B cell (primary cell): Measurements from ENCODE around the gene TBCEL. TPM values are rescaled to one million over a fixed set of nuclear protein-coding genes. Genes with fewer than 3 reads are reported as not detected.

Source experiments
- ATAC-seq: fragments of 200-7000 bp; cut with Tn5 transposase; one replicate; pipeline ENCODE4 v1.10.0; 2021; ENCODE audit warnings: low read depth, mild to moderate bottlenecking, moderate number of reproducible peaks, moderate library complexity
- CTCF ChIA-PET: fragments of 350-600 bp; sonication (Branson Sonifier 250); formaldehyde crosslinking; loops from one replicate; lab custom pipeline; 2021; ENCODE audit warnings: antibody characterized with exemption, inconsistent platforms; lab: Charles Lee
- POLR2A ChIA-PET: fragments of 350-600 bp; sonication (Branson Sonifier 250); formaldehyde crosslinking; loops from one replicate; lab custom pipeline; 2021; ENCODE audit warnings: antibody characterized with exemption; lab: Charles Lee
- DNase-seq: peaks from one replicate; pipeline ENCODE4 v3.0.0; 2013
- H2AFZ ChIP-seq: 2 replicates; pipeline ENCODE4 v1.6.1; 2012; ENCODE audit warnings: mild to moderate bottlenecking, low read depth, low read length; ENCODE audit not compliant: insufficient read depth, poor library complexity, severe bottlenecking
- H3K27ac ChIP-seq, 2 donors: 1 replicate in 1 of 2; 2 replicates in 1 of 2; pipeline ENCODE4 v1.5.1; 2012 to 2013; ENCODE audit warnings: low read length in 2 of 2, mild to moderate bottlenecking in 2 of 2, moderate library complexity in 1 of 2
- H3K27me3 ChIP-seq, 4 experiments: fragments of 200-600 bp in 1 of 4; sonication (generic) in 1 of 4; replicated peaks in 1 of 4; 1 replicate in 2 of 4; 2 replicates in 2 of 4; pipeline versions ENCODE4 v1.6.1 to v1.7.0; 2013 to 2016; ENCODE audit warnings: low read length in 3 of 4, mild to moderate bottlenecking in 2 of 4, mixed read lengths in 1 of 4, moderate library complexity in 1 of 4; ENCODE audit not compliant: insufficient read depth in 4 of 4, control insufficient read depth in 3 of 4; ENCODE audit errors: control extremely low read depth in 1 of 4
- H3K36me3 ChIP-seq, 2 experiments: replicated peaks in 1 of 2; 1 replicate in 1 of 2; 2 replicates in 1 of 2; pipeline versions ENCODE4 v1.6.1 to v1.7.1; 2013; ENCODE audit warnings: low read length in 1 of 2; ENCODE audit not compliant: insufficient read depth in 2 of 2, control insufficient read depth in 1 of 2; ENCODE audit errors: control extremely low read depth in 1 of 2, extremely low read depth in 1 of 2
- H3K4me1 ChIP-seq, 2 donors: fragments of 200-600 bp in 1 of 2; sonication (generic) in 1 of 2; 1 replicate in 1 of 2; 2 replicates in 1 of 2; pipeline versions ENCODE4 v1.5.1 to v1.6.1; 2013 to 2017; ENCODE audit warnings: low read length in 2 of 2; ENCODE audit not compliant: control insufficient read depth in 2 of 2, insufficient read depth in 2 of 2
- H3K4me2 ChIP-seq: replicated peaks from 2 replicates; pipeline ENCODE3; 2012; ENCODE audit warnings: mild to moderate bottlenecking, low read depth, low read length; ENCODE audit not compliant: poor library complexity, severe bottlenecking
- H3K4me3 ChIP-seq, 5 experiments: fragments of 200-600 bp in 1 of 5; sonication (generic) in 1 of 5; 1 replicate in 3 of 5; 2 replicates in 2 of 5; pipeline versions ENCODE4 v1.5.1 to v1.7.0; 2011 to 2016; ENCODE audit warnings: low read length in 4 of 5, mild to moderate bottlenecking in 4 of 5, low read depth in 2 of 5, control low read depth in 1 of 5, moderate library complexity in 1 of 5; ENCODE audit not compliant: insufficient read depth in 1 of 5; ENCODE audit errors: control extremely low read depth in 1 of 5, extremely low read depth in 1 of 5
- H3K79me2 ChIP-seq: fragments of 200-600 bp; sonication (generic); one replicate; pipeline ENCODE4 v1.6.0; 2016; ENCODE audit warnings: low read length; ENCODE audit not compliant: control insufficient read depth, insufficient read depth
- H3K9ac ChIP-seq: fragments of 200-600 bp; sonication (generic); 2 replicates; pipeline ENCODE4 v1.6.1; 2017; ENCODE audit warnings: mild to moderate bottlenecking, low read length, moderate library complexity
- H3K9me3 ChIP-seq, 3 donors: one replicate each; pipeline versions ENCODE4 v1.6.1 to v1.7.1; 2013; ENCODE audit warnings: low read length in 2 of 3; ENCODE audit not compliant: control insufficient read depth in 2 of 3, insufficient read depth in 1 of 3; ENCODE audit errors: control extremely low read depth in 1 of 3
- H4K20me1 ChIP-seq: 2 replicates; pipeline ENCODE4 v1.6.0; 2012; ENCODE audit warnings: mild to moderate bottlenecking, low read length; ENCODE audit not compliant: insufficient read depth, control insufficient read depth, poor library complexity, severe bottlenecking
- H3K27ac Mint-ChIP-seq: one replicate; pipeline ENCODE4 v1.8.0; 2021; ENCODE audit warnings: mixed read lengths
- H3K27me3 Mint-ChIP-seq: one replicate; pipeline ENCODE4 v1.8.0; 2021; ENCODE audit warnings: mixed read lengths
- H3K4me1 Mint-ChIP-seq: one replicate; pipeline ENCODE4 v1.8.0; 2021; ENCODE audit warnings: mixed read lengths
- H3K4me3 Mint-ChIP-seq: one replicate; pipeline ENCODE4 v1.8.0; 2021; ENCODE audit warnings: mixed read lengths
- H3K9me3 Mint-ChIP-seq: one replicate; pipeline ENCODE4 v1.8.0; 2022; ENCODE audit warnings: mixed read lengths; ENCODE audit not compliant: insufficient read depth
- CTCF ChIP-seq: fragments of 200-600 bp; IDR thresholded peaks from one replicate; pipeline ENCODE4 v1.8.0; 2022; ENCODE audit warnings: antibody characterized with exemption, mild to moderate bottlenecking
- EZH2 ChIP-seq: IDR thresholded peaks from 2 replicates; pipeline ENCODE4 v1.6.1; 2012; ENCODE audit warnings: borderline replicate concordance, low read depth, mild to moderate bottlenecking, moderate library complexity, low read length; ENCODE audit not compliant: insufficient read depth, poor library complexity, severe bottlenecking
- WGBS: methylation state at CpG from one replicate; pipeline ENCODE4 v1.1.5; 2013; ENCODE audit warnings: missing lambda C conversion rate; ENCODE audit not compliant: insufficient coverage; 5-methylcytosine and 5-hydroxymethylcytosine counted together
- intact Hi-C: fragments of 100-400 bp; cut with micrococcal nuclease; formaldehyde crosslinking; loops from one replicate; pipeline ENCODE4 v1.10.0; 2022
- polyA plus RNA-seq: library from polyadenylated mRNA; depleted of rRNA; stranded (reverse); fragments of >200 nt; gene quantifications from 2 replicates; pipeline ENCODE4 v1.2.3, GENCODE V29; 2012
- total RNA-seq, 2 donors: library from RNA; stranded (reverse); fragments of 120-200 nt in 1 of 2; gene quantifications; 1 replicate in 1 of 2; 2 replicates in 1 of 2; pipeline versions ENCODE4 v1.2.3 to v1.2.4, GENCODE V29; 2013 to 2022

Gene TBCEL
- total and polyA plus RNA-seq, 2 donors (not counting 1 experiment from before 2014, with no cell fraction given) = 3.5 to 22.8 TPM

- Histone ChIP-seq H3K79me2 (peaks cover 18% of the 10 kb centered on the region), H3K4me2 (no peak overlapping the region), H3K9ac (no peak overlapping the region), H4K20me1 (no peaks in the 10 kb centered on the region), H2AFZ (no peak overlapping the region), H3K27ac (no peak overlapping the region), H3K36me3 (no peaks in the 10 kb centered on the region), H3K4me3 (no peak overlapping the region), H3K9me3 (no peaks in the 10 kb centered on the region), H3K4me1 (no peaks in the 10 kb centered on the region), H3K27me3 (no peaks in the 10 kb centered on the region)
- DNase-seq = no peak
- H3K27me3 Mint-ChIP-seq = no peaks in the 10 kb centered on the region
- H3K4me3 Mint-ChIP-seq = no peak overlapping the region
- 93% methylated on average over 2 of the region's 4 CpGs for WGBS
- no peak for ATAC-seq
- H3K27ac Mint-ChIP-seq = no peak overlapping the region
- TF ChIP-seq EZH2 = no peak
- TF ChIP-seq CTCF = no peak
- intact Hi-C loops = no loop called here
- CTCF ChIA-PET = no interaction called here
- no peaks in the 10 kb centered on the region for H3K9me3 Mint-ChIP-seq
- POLR2A ChIA-PET = interaction anchor here (0.6 kb wide), 2 partner anchors 16 to 746 kb away, joined by 3 to 4 read pairs; no protein-coding TSS in a partner anchor
- H3K4me1 Mint-ChIP-seq = no peaks in the 10 kb centered on the region
Observed at GRCh38 chr11:121035169-121035755, 11.4 kb downstream of the TBCEL start.

- ATAC-seq (no peak), DNase-seq (no peak)
- no peak for TF ChIP-seq EZH2
- TF ChIP-seq CTCF = no peak
- H3K27ac Mint-ChIP-seq = no peak overlapping the region
- no peaks in the 10 kb centered on the region for H4K20me1 ChIP-seq
- no peaks in the 10 kb centered on the region for H3K4me1 Mint-ChIP-seq
- H3K4me3 Mint-ChIP-seq = no peak overlapping the region
- no peaks in the 10 kb centered on the region for H3K27me3 ChIP-seq
- H3K27ac ChIP-seq = no peak overlapping the region
- no peaks in the 10 kb centered on the region for H3K4me1 ChIP-seq
- H3K79me2 ChIP-seq = peaks cover 16% of the 10 kb centered on the region
- intact Hi-C loops = no loop called here
- no peaks in the 10 kb centered on the region for H3K9me3 ChIP-seq
- no peak overlapping the region for H3K4me2 ChIP-seq
- WGBS = 69% methylated on average over 2 of the region's 3 CpGs
- no peaks in the 10 kb centered on the region for H3K9me3 Mint-ChIP-seq
- no peaks in the 10 kb centered on the region for H3K36me3 ChIP-seq
- H3K9ac ChIP-seq = no peak overlapping the region
- no peak overlapping the region for H2AFZ ChIP-seq
- ChIA-PET CTCF (no interaction called here), POLR2A (no interaction called here)
- no peak overlapping the region for H3K4me3 ChIP-seq
- no peaks in the 10 kb centered on the region for H3K27me3 Mint-ChIP-seq
Observed at GRCh38 chr11:121035780-121036179, 11.9 kb downstream of the TBCEL start.
